ENCODE measurements around the gene TRIO. TPM values are rescaled to one million over a fixed set of nuclear protein-coding genes. Genes with fewer than 3 reads are reported as not detected.

Gene TRIO
- total RNA-seq, 1 donor from 2014 or later: 200 TPM

GRCh38 chr5:14229181-14229580 lies 86.0 kb downstream of the TRIO start:
- Mint-ChIP-seq H3K27me3 (ENCODE audit: low read depth) (no peaks in the 10 kb centered on the region), H3K4me3 (ENCODE audit: unreplicated experiment) (no peak overlapping the region), H3K4me1 (ENCODE audit: low read depth) (peaks cover 81% of the 10 kb centered on the region), H3K9me3 (ENCODE audit: low read depth) (no peaks in the 10 kb centered on the region), H3K27ac (ENCODE audit: unreplicated experiment) (peak overlapping the region; percentile 86), H3K36me3 (ENCODE audit: low read depth) (peaks cover 2% of the 10 kb centered on the region)
- DNase-seq (ENCODE audit: low spot score): no peak
- no peak for TF ChIP-seq CTCF (IDR thresholded peaks at IDR 0.05)

DNA sequence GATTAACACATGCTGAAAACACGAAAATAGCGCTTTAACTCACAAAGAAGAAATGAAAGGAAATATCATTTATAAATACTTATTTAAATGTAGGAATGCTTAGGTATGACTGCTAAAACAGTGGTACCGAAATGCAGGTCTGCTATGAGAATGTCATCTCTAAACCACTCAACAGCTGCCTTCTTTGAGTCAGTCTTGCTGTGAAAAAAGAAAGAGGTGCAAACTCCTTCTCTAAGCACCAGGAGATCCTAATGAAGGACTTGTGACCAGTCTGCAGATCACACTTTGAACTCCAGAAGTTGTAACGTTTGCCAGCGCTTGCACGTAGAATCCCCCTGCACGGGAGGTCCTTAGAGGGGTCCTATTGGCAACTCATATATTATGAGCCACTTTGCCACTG lies 86.6 kb downstream of the TRIO start:
- no peak overlapping the region for H3K27ac Mint-ChIP-seq (ENCODE audit: unreplicated experiment)
- no peak overlapping the region for H3K4me3 Mint-ChIP-seq (ENCODE audit: unreplicated experiment)
- H3K36me3 Mint-ChIP-seq (ENCODE audit: low read depth): peaks cover 2% of the 10 kb centered on the region
- H3K9me3 Mint-ChIP-seq (ENCODE audit: low read depth): no peaks in the 10 kb centered on the region
- TF ChIP-seq CTCF (IDR thresholded peaks at IDR 0.05): no peak
- peaks cover 80% of the 10 kb centered on the region for H3K4me1 Mint-ChIP-seq (ENCODE audit: low read depth)
- no peaks in the 10 kb centered on the region for H3K27me3 Mint-ChIP-seq (ENCODE audit: low read depth)
- no peak for DNase-seq (ENCODE audit: low spot score)

DNA sequence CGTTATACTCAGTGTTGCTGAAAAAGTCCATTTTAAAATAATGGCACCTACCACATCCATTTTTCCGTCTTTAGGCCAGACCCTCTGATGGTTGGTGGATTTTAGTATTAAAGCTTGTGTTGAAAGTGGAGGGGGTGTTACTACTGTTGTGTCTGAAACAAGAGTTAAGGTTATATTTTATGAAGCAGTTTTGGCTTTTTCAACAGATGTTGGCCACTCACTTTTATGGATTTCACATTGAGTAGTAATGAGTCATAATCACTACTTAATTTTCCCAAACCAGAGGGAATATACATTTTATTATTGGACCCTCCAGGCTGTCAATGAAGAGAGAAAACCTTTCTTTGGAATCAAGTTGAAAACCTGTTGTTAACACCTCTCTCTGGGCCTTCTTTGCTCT lies 88.0 kb downstream of the TRIO start:
- peaks cover 80% of the 10 kb centered on the region for H3K4me1 Mint-ChIP-seq (ENCODE audit: low read depth)

DNA sequence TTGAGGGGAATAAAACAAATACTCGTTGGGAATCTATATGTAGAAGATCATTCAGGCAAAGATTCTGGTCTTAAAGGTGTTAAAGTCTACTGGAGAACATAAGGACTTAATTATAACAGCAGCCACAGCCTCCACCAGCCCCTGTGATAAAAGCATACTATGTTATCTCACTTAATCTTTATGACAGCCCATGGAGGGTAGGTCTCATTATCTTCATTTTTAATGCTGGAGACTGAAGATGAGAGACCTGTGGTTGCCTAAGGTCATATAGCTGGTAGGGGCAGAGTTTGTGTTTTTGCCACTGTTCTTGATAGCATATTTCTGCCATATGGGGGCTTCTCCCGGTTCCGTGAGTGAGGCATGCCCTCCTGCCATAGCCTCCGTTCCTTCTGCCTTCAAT lies 88.7 kb downstream of the TRIO start:
- Mint-ChIP-seq H3K27ac (ENCODE audit: unreplicated experiment) (peak overlapping the region; percentile 49), H3K27me3 (ENCODE audit: low read depth) (no peaks in the 10 kb centered on the region), H3K4me1 (ENCODE audit: low read depth) (peaks cover 77% of the 10 kb centered on the region), H3K9me3 (ENCODE audit: low read depth) (no peaks in the 10 kb centered on the region), H3K36me3 (ENCODE audit: low read depth) (peaks cover 2% of the 10 kb centered on the region), H3K4me3 (ENCODE audit: unreplicated experiment) (no peak overlapping the region)
- TF ChIP-seq CTCF (IDR thresholded peaks at IDR 0.05): no peak
- DNase-seq (ENCODE audit: low spot score): no peak

More for the DNA sequence above, 88.0 kb downstream of the TRIO start:
- H3K27ac Mint-ChIP-seq (ENCODE audit: unreplicated experiment): peak overlapping the region; percentile 34
- no peak for DNase-seq (ENCODE audit: low spot score)
- TF ChIP-seq CTCF (IDR thresholded peaks at IDR 0.05): no peak
- no peak overlapping the region for H3K4me3 Mint-ChIP-seq (ENCODE audit: unreplicated experiment)
- H3K9me3 Mint-ChIP-seq (ENCODE audit: low read depth): no peaks in the 10 kb centered on the region
- no peaks in the 10 kb centered on the region for H3K27me3 Mint-ChIP-seq (ENCODE audit: low read depth)
- H3K36me3 Mint-ChIP-seq (ENCODE audit: low read depth): peaks cover 2% of the 10 kb centered on the region

GRCh38 chr5:14234204-14234603 lies 91.1 kb downstream of the TRIO start:
- DNase-seq (ENCODE audit: low spot score): no peak
- peak overlapping the region; percentile 50 for H3K27ac Mint-ChIP-seq (ENCODE audit: unreplicated experiment)
- H3K4me3 Mint-ChIP-seq (ENCODE audit: unreplicated experiment): no peak overlapping the region
- no peaks in the 10 kb centered on the region for H3K27me3 Mint-ChIP-seq (ENCODE audit: low read depth)
- no peak for TF ChIP-seq CTCF (IDR thresholded peaks at IDR 0.05)
- peaks cover 2% of the 10 kb centered on the region for H3K36me3 Mint-ChIP-seq (ENCODE audit: low read depth)
- no peaks in the 10 kb centered on the region for H3K9me3 Mint-ChIP-seq (ENCODE audit: low read depth)
- peaks cover 79% of the 10 kb centered on the region for H3K4me1 Mint-ChIP-seq (ENCODE audit: low read depth)

Measured in chondrocyte (in vitro differentiated cells).